Measurements from ENCODE around the gene SAE1.
"Not testable (repeated sequence)": the region's sequence is repeated elsewhere in the genome, so short reads cannot be mapped to it uniquely, and the experiment has no call there.

The SAE1 gene

DNA sequence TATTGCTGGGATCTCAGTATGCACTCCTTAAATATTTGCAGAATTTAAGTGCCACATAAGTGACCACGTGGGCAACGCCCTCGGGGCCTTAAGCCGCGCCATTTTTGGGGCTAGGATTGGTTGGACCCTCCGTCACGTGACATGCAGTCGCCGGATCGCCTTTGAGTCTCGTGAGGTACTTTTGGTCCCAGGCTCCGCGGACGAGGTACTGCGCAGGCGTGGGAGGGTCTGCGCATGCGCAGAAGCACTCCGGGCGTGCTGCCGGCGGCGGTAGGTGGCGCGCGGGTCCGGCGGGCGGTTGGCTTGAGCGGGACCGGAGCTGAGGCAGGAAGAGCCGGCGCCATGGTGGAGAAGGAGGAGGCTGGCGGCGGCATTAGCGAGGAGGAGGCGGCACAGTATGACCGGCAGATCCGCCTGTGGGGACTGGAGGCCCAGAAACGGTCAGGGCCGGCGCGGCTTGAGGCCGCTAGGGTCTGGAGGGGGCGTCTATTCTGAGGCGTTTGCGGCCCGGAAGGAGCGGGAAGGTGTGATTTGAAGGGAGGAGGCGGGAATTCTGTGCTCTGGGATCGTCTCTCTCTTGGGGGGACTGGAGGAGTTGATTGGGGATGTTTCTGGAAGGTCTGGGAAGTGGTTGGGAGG, at the start of gene SAE1:
Gene SAE1 (plus strand): TSS at position 247 of the 639 bp plus-strand sequence. CDS start 96 bp downstream, at position 343.
- peak; percentile 83 for DNase-seq (ENCODE audit: low read depth, low spot score)

DNA sequence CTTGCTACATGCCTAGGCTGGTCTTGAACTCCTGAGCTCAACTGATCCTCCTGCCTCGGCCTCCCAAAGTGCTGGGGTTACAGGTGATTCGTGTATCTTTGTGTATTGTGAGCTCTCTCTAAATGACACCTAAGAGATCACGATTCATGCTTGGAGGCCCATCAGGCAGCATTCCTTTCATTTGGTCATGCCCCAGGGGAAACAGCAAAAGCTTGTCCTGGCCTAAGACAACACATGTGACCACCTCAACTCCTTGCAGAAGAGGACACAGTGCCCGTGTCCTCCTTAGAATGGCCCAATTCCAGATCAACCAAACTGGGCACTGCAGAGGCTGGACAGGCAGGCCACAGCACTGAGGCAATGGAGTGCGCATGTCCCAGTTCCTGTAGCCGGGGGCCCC, 49.5 kb upstream of the SAE1 start:
- no peak for DNase-seq (ENCODE audit: low read depth, low spot score)

DNA sequence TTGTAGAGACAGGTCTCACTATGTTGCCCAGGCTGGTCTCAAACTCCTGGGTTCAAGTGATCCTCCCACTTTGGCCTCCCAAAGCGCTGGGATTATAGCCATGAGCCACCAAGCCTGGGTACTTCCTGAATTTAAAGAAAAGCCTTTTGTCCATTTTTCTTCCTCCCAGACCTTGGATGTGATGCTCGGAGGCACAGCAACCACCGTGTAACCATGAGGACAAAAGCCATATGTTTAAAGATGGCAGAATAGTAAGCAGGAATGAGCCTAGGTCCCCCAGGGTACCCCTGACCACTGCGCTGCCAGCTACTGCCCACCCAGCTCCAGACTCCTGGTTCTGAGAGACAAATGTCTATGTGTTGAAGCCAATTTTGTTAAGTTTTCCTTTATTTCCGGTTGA, 48.1 kb upstream of the SAE1 start:
- DNase-seq (ENCODE audit: low read depth, low spot score) = no peak

DNA sequence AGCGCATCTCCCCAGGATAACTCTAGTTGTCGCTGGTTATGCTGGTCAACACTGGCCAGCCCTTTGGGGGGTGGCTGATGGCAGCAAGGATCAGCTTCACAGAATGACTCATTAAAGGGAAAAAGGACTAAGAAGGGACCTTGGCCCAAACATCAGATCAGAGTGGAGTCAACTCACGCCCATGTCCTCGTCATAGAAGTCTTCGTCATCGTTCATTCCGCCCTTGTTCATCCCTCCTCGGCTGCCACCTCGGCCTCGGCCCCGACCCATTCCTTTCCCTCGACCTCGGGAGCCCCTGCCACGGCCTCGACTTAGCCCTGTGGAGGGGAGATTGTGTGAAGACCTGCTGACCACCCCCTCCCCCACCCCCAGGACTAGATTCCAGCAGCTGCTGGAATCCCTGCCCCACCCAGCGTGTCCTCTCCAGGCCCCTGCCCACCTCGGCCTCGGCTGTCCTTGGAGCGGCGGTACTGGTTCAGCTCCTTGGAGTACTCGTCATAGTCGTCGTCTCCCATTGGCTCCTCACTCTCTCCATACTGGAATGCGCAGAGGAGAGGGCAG, 45.7 kb upstream of the SAE1 start:
- DNase-seq (ENCODE audit: low read depth, low spot score) = no peak

DNA sequence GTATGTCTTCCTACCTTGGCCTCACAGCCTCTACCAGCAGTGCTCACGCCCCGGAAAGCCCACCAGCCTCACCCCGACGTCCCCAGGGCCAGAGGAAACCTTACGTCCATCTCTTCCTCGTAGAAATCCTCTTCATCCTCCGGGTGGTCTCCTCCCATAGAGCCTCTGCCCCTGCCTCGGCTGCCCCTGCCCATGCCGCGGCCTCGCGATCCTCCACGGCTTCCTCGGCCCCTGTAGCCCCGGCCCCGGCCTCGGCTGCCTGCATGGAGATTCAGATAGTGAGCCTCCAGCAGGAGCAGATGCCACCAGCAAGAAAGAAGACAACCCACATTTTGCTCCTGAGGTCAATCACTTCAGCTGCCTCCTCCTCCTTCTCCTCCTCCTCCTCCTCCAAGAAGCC, 44.4 kb upstream of the SAE1 start:
- no peak for DNase-seq (ENCODE audit: low read depth, low spot score)

DNA sequence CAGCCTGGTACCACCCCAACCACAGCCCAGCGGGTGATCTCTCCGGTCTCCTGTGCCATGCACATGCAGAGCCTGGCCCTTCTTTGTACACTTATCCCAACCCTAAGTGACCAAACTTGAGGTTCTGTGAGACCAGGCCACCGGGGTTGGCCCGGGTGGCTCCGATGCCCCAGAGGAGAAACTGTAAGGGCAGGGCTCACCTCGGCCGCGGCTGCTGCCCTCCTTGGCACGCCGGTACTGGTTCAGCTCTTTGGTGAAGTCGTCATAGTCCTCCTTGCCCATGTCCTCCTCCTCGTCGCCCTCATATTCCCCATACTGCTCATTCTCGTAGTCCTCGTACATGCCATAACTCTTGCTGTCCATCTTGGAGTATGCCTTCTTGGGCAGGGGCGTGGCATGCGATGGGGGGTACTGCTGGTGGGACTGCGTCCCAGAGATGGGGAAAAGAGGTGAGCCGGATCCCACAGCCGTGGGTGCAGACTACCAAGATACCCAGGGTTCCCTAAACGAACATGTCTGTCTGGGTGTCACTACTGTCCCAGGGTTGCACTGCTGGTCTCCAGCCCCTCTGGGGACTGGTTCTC, 40.8 kb upstream of the SAE1 start:
- no peak for DNase-seq (ENCODE audit: low read depth, low spot score)

DNA sequence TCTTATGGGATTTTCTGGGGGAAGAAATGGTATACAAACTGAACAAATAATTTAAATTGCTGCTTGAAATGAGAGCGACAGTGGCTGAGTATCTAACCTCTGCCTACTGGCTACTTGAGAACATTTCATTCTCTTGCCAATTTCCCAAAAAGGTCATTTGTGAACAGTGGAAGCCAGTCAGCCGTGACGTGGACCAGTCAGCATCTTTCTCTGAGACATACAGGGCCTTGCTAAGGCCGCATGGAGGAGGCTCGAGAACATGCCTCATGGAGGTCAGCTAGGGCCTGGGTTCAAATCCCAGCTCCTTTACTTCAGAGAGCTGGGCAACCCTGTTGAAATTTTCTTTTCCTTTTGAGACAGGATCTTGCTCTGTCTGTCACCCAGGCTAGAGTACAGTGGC, 37.4 kb upstream of the SAE1 start:
- no peak for DNase-seq (ENCODE audit: low read depth, low spot score)

DNA sequence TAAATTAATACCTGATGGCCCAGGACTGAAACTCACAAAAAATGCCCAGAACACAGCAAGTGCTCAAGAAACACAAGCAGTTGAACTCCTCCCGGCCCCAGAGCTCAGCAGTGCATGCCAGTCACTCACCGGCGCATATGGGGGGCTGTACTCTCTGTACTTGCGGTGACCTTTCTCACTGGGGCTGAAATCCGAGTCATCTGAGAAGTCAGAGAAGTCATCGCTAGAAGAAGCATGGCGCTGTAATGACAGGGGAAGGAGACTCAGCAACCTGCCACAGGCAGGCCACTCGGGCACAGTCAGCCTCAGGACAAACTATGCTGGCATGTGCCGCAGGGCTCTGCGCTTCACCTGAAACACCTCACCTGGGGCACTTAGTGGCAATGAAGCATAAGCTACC, 36.8 kb upstream of the SAE1 start:
- DNase-seq (ENCODE audit: low read depth, low spot score) = no peak

DNA sequence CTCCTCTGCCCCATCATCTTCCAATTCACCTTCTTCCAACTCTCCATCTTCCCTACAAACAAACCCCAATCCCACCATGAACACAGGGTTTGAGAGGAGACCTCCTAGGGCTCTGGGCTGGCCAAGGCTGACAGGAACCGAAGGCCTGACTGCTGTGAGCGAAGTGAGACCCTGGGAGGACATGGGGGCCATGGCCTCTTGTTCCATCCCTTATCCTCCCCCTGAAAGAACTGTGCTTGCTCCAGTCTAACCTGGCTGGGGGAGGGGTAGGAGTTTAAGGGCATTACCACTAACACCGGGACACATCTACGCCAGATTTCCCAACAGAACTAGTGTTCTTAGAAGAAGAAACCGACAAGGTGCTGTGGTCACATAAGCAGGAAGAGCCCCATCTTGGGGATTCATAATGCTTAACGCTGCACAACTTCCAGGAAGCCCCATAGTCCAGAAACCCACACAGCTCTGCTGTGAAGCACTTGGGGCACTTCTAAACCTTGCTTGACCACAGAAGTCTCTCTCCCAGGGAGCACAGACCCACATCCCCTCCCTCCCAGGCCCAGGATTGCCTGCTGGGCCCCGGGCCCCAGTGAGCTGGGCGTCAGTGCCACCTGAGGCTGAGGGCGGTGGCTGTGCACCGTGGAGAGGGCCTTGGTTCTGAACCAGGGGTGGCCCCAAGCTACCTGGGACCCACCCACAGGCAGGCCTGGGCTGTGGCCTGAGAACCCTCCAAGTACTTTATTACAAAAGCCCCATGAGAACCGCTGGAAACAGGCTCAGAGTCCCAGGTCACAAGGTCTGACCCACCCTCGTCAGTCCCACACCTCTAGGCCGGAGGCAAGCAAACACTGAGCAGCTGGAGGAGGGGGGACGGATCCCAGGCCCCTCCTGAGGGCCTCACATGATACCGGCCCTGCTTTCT, 35.8 kb upstream of the SAE1 start:
- DNase-seq (ENCODE audit: low read depth, low spot score) = no peak

DNA sequence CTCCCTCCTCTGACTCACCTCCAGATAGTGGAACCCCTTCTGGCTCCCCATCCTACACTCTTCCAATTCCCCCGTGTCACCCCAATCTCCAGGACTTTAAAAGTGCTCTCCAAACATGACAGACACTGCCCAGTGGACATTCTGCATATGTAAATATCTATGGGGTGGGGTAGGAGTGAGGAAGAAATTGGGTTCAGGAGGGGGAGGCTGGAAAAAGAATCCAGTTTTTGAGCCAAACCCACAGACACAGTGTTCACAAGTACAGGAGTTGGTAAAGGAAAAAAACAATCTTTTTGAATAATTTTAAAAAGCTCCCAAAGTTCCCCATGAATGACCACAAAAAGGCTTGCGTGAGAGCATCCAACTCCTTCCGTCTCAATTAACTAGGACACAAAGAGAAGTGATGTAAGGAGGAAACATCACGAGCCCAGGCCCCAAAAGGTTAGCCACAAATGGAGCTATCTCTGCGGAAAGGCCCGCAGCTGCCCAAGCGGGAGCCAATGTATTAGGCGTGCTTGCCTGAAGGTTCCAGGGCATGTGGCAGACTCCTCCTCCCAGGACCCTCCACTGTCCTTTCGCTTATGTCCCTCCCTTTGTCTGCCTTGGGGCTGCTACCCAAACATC, 35.0 kb upstream of the SAE1 start:
- no peak for DNase-seq (ENCODE audit: low read depth, low spot score)

DNA sequence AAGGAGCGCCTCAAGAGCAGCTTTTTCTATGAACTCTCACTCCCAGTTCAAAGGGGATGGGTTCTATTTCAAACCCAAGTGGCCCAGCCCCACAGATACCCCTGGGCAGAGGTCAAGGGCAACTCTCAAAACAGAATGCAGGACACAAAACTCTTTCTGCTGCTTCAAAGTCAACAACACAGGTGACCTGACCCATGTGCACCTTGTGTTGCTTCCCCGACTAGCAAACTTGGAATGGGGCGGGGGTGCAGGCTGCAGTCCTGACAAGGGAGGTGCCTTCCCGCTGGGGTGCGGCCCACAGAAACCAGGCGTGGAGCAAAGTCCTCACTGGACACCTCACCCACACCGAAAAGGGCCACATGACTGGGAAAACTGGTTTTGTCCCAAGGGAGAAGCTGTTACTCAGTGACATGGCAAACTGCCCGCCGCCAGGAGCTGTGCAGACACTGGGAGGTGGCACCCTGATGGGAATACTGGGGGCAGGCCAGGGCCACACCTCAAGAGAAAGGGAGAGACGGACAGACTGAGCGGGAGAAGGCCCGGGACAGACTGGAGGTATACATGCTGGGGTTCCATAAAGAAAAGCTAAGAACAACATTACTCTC, 34.4 kb upstream of the SAE1 start:
- no peak for DNase-seq (ENCODE audit: low read depth, low spot score)

DNA sequence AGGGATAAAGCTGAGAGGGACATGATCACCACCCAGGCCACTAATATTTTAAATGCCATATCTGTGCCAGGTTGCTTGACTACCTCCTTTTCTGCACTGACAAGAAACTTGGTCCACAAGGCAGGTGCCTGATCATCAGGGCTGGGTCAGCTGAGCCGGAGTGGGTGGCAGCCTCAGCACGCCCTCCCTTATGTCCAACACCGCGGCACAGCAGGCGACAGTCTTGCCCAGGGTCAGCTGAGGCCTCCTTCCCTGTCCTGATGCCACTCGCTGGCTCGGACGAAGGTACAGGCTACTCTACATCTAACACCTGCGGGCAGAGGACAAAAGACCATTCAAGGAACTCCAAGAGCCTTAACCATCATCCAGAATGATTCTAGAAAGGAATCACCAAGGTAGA, 33.9 kb upstream of the SAE1 start:
- DNase-seq (ENCODE audit: low read depth, low spot score) = no peak

DNA sequence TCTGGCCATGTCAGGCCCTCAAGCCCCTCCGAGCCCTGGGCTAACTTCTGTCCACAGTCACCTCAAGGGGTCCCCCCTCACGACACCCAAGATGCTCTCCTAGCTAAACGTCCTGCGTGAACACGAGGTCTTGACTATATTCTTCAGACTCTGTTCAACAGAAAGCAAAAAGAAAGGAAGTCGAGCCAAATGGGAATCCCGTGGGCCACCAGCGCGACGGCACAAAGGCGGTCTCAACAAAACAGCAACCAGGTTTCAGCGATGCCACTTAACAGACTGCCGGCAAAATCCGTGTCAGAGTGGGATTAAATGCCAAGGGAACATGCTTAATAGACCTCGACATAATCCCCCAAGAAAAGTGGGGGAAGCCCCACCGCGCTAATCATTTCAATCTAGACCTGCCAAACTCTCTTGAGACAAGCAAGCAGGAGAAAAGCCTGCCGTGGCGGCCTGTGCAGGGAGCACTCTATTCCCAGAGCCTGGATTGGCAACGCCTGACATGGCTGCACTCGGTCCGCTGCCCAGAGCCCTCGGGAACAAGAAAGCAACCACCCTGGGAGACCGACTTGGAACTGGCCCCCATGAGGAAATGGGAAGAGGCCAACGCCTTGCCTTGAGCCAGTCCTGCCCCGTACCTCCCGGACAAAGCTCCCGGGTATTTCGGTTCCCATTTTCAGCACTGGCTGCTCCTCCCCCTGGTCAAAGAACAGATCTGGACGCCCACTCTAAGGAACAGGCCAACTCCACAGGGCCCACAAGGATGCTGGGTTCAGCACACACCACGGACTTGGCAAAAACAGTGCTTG, 33.0 kb upstream of the SAE1 start:
- no peak for DNase-seq (ENCODE audit: low read depth, low spot score)

DNA sequence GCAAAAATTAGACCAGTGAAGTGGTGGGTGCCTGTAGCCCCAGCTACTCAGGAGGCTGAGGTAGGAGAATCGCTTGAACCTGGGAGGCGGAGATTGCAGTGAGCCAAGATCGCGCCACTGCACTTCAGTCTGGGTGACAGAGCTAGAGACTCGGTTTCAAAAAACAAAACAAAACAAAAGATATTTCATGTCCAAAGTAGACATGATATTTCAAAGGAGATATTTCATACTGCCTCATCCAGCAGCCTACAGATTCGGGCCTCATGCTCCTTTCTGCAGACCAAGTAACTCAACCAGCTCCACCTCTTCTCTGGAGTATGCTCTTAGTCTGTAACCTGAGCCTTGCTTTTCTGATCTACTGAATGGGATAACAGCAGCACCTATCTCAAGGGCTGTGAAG, 32.0 kb upstream of the SAE1 start:
- no peak for DNase-seq (ENCODE audit: low read depth, low spot score)

DNA sequence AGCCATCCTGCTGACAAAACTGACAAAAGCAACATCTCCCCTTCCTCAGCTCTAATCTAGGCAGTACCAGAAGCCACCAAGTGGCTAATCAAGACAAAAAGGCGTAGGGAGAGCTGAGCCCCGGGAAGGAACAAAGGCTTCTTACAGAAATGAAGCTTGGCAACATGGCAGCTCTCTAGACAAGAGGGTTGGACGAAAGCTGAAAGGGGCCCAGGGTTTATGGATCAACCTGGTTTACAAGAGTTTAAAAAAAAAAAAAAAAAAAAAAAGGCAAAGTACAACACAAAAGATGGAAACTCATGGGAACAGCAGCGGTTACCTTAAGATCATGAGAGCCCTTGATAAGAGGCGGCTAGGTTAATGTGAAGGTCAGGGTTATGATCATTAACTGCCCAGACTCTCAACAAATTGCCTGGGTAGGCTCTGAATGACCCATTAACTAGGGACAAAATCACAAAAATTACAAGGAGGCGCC, 31.0 kb upstream of the SAE1 start:
- DNase-seq (ENCODE audit: low read depth, low spot score) = no peak

DNA sequence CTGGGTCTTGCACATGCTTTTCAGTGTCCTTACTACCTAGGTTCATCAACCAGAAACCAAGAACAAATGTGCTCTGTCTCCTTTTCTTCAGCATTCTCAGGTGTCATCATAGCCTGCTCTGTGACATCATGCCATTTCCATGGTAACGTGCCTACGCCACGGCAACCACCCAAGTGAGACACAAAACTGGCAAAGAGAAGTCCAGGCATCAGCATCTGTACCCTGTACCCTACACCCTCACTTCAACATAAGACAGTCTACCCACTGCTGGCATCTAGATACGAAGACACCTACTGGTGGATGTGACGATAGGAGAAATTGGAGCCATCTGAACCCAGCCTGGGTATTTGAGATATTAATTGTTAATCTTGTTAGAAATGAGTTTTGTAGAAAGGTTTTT, 30.3 kb upstream of the SAE1 start:
- DNase-seq (ENCODE audit: low read depth, low spot score) = no peak

DNA sequence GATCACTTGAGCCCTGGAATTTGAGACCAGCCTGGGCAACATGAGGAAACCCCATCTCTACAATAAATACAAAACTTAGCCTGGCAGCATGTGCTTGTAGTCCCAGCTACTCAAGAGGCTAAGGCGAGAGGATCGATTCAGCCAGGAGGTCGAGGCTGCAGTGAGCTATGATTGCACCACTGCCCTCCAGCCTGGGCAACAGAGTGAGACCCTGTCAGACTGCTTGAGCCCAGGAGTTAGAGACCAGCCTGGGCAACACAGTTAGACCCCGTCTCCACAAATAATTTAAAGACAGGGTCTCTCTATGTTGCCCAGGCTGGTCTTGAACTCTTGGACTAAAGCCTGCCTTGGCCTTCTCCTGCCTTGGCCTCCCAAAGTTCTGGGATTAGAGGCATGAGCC, 29.5 kb upstream of the SAE1 start:
- not testable (repeated sequence) for DNase-seq (ENCODE audit: low read depth, low spot score)

DNA sequence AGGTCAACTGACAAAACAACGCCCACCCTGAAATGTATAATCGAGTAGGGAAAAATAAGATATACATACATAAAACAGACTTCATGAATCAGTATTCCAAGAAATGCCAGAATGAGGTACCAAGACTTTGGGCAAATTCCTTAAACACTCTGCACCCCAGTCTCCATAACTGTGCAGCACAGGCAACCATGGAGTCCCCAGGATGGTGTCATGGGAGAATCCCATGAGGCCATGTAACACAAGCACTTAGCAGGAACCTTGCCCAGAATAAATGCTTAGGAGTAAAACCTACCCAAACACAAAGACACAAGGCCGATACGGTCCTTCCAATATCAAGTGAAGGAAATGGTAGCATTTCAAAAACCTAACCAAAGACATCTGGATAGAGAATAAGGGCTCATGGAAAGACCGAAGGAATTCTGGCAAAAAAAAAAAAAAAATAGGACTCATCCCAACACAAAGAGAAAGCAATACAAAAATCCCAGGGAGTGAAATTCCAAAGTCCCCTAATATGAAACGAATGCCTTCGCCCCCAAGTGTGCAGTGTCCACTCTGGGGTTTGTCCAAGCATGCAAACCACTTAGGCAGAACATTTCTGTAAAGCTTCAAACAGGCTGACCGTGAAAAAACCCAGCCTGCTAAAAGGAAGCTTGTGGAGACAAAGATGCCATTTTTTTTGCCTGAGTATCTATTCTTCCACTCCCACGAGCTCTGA, 28.1 kb upstream of the SAE1 start:
- no peak for DNase-seq (ENCODE audit: low read depth, low spot score)

DNA sequence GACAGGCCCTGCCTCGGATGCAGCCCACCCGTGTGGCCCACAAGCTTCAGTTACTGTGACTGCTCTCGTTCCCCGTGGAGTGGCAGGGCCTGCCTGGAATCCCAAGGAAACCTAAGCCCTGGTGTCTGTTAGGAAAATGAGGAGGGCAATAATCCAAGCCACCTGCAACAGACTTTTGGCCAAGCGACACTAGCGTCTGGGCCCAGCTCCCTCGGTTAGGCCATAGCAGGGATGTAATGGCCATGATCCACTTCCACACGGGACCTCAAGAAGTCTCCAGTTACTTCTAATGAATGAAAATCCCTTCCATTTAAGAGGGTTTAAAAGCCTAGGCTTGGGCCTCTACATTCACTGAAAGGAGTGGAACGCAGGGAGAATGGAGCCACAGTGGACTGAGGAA, 26.0 kb upstream of the SAE1 start:
- DNase-seq (ENCODE audit: low read depth, low spot score) = no peak

DNA sequence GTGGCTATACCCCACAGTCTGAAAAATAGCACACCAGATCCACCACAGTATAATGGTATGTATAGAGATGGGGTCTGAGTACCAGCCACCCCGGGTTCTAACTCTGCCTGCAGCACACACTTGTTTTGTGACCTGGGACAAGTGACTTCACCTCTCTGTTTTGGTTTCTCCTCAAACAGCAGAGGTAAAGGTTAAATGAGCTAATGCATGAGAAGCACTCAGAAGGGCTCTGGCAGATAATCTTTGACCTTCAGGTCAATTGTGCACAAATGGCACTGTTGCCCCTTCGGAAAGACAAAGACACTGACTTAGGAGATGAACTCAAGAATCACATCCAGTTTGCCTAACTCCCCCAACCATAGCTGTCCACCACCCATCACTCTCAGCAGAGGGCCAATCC, 24.8 kb upstream of the SAE1 start:
- DNase-seq (ENCODE audit: low read depth, low spot score) = no peak

Measured in activated CD4-positive, CD25-positive, alpha-beta regulatory T cell treated with anti-CD3 and anti-CD28 coated beads, Interleukin-2, amount 50 U/mL, for 16 hours (primary cell).